SU-DHL-6 (cell line): ENCODE measurements around the gene ZNF668.

Experiments used
- EZH2phosphoT487 ChIP-seq: fragments of 200-600 bp; sonication (generic), shearing (Covaris generic); conservative IDR thresholded peaks from 2 replicates; pipeline ENCODE4 v1.6.1; 2018; ENCODE audit warnings: mild to moderate bottlenecking, antibody characterized with exemption, low read length, moderate library complexity, mixed read lengths
- TF ChIP-seq, protein P1 (sequence below): fragments of 200-600 bp; sonication (generic); IDR thresholded peaks from one replicate; pipeline ENCODE4 v1.5.1; 2017; ENCODE audit warnings: antibody characterized with exemption, mild to moderate bottlenecking, low read length, moderate library complexity; ENCODE audit not compliant: insufficient read depth, poor library complexity, severe bottlenecking

DNA sequence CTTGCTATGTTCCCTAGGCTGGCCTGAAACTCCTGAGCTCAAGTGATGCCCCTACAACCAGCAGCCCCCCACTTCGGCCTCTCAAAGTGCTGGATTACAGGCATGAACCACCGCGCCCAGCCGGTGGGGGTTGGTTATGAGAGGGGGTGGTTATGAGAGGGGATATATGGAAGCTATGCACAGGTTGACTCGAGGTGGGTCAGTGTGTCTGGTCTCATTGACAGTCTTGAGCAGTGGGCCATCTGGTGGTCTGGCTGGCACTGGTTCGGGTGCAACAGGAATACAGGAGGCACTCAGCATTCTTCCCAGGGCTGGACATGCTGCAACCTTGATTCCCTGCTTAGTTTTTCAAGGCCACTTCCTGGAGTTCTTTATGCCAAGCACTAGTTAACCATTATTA lies 58.0 kb downstream of the ZNF668 start:
- TF ChIP-seq, protein P1, sequence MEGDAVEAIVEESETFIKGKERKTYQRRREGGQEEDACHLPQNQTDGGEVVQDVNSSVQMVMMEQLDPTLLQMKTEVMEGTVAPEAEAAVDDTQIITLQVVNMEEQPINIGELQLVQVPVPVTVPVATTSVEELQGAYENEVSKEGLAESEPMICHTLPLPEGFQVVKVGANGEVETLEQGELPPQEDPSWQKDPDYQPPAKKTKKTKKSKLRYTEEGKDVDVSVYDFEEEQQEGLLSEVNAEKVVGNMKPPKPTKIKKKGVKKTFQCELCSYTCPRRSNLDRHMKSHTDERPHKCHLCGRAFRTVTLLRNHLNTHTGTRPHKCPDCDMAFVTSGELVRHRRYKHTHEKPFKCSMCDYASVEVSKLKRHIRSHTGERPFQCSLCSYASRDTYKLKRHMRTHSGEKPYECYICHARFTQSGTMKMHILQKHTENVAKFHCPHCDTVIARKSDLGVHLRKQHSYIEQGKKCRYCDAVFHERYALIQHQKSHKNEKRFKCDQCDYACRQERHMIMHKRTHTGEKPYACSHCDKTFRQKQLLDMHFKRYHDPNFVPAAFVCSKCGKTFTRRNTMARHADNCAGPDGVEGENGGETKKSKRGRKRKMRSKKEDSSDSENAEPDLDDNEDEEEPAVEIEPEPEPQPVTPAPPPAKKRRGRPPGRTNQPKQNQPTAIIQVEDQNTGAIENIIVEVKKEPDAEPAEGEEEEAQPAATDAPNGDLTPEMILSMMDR = no peak
- no peak for TF ChIP-seq EZH2phosphoT487
